Measurements from ENCODE around the gene DNAJB8. TPM values are rescaled to one million over a fixed set of nuclear protein-coding genes. Genes with fewer than 3 reads are reported as not detected.

Gene DNAJB8
- total and polyA plus RNA-seq, 4 experiments from 2014 or later: not detected

- H3K4me3 ChIP-seq (ENCODE audit: low read length in 2 of 2): no peak overlapping the region
- Mint-ChIP-seq H3K9me3 (no peaks in the 10 kb centered on the region), H3K4me1 (peaks cover 7 to 12% (median 11%) of the 10 kb centered on the region in 4 donors), H3K27ac (no peak overlapping the region), H3K27me3 (peaks cover 31 to 43% of the 10 kb centered on the region in 2 donors), H3K4me3 (no peak overlapping the region), H3K36me3 (peaks cover 0 to 6% of the 10 kb centered on the region in 2 donors)
- H3K4me1 ChIP-seq (ENCODE audit: insufficient read depth, low read length): no peaks in the 10 kb centered on the region
- H3K27ac ChIP-seq (ENCODE audit: low read depth, low read length): no peak overlapping the region
- H3K27me3 ChIP-seq (ENCODE audit: insufficient read depth, low read length): peaks cover 4% of the 10 kb centered on the region
- H3K9me3 ChIP-seq (ENCODE audit: control insufficient read depth in 1 of 2, low read length in 2 of 2): no peaks in the 10 kb centered on the region
- intact Hi-C loops (cut with micrococcal nuclease): no loop called here
- DNase-seq: no peak
- CTCF ChIA-PET (ENCODE audit: partially characterized antibody): interaction anchor here (1.0 kb wide), 1 partner anchor 174 kb away, joined by 3 read pairs; no protein-coding TSS in a partner anchor
- no peaks in the 10 kb centered on the region for H3K36me3 ChIP-seq (ENCODE audit: insufficient read depth, low read length)
- POLR2A ChIA-PET (ENCODE audit: partially characterized antibody): no interaction called here
Observed at GRCh38 chr3:128435058-128435457, 31.6 kb downstream of the DNAJB8 start.

- no peak overlapping the region for H3K27ac Mint-ChIP-seq
- H3K36me3 ChIP-seq (ENCODE audit: insufficient read depth, low read length): no peaks in the 10 kb centered on the region
- peaks cover 0 to 6% of the 10 kb centered on the region in 2 donors for H3K36me3 Mint-ChIP-seq
- H3K27me3 ChIP-seq (ENCODE audit: insufficient read depth, low read length): peaks cover 4% of the 10 kb centered on the region
- H3K4me1 Mint-ChIP-seq: peaks cover 7 to 12% (median 11%) of the 10 kb centered on the region in 4 donors
- no peak overlapping the region for H3K4me3 ChIP-seq (ENCODE audit: low read length in 2 of 2)
- no peak overlapping the region for H3K27ac ChIP-seq (ENCODE audit: low read depth, low read length)
- intact Hi-C loops (cut with micrococcal nuclease): no loop called here
- H3K9me3 ChIP-seq (ENCODE audit: control insufficient read depth in 1 of 2, low read length in 2 of 2): no peaks in the 10 kb centered on the region
- no peak overlapping the region for H3K4me3 Mint-ChIP-seq
- ChIA-PET POLR2A (ENCODE audit: partially characterized antibody) (no interaction called here), CTCF (ENCODE audit: partially characterized antibody) (interaction anchor here (1.0 kb wide), 1 partner anchor 174 kb away, joined by 3 read pairs; no protein-coding TSS in a partner anchor)
- H3K4me1 ChIP-seq (ENCODE audit: insufficient read depth, low read length): no peaks in the 10 kb centered on the region
- H3K9me3 Mint-ChIP-seq: no peaks in the 10 kb centered on the region
- DNase-seq: no peak
- peaks cover 30 to 42% of the 10 kb centered on the region in 2 donors for H3K27me3 Mint-ChIP-seq
Observed at GRCh38 chr3:128434524-128434923, 32.2 kb downstream of the DNAJB8 start.

GRCh38 chr3:128433837-128434165 lies 32.9 kb downstream of the DNAJB8 start:
- Mint-ChIP-seq H3K4me1 (peaks cover 7 to 12% (median 11%) of the 10 kb centered on the region in 4 donors), H3K27me3 (peaks cover 30 to 42% of the 10 kb centered on the region in 2 donors), H3K9me3 (no peaks in the 10 kb centered on the region), H3K4me3 (peak overlapping the region in 1 of 8 donors; percentile 39), H3K36me3 (peaks cover 0 to 6% of the 10 kb centered on the region in 2 donors), H3K27ac (no peak overlapping the region)
- H3K4me1 ChIP-seq (ENCODE audit: insufficient read depth, low read length): no peaks in the 10 kb centered on the region
- no peak overlapping the region for H3K4me3 ChIP-seq (ENCODE audit: low read length in 2 of 2)
- ChIA-PET POLR2A (ENCODE audit: partially characterized antibody) (no interaction called here), CTCF (ENCODE audit: partially characterized antibody) (no interaction called here)
- peaks cover 4% of the 10 kb centered on the region for H3K27me3 ChIP-seq (ENCODE audit: insufficient read depth, low read length)
- DNase-seq: no peak
- intact Hi-C loops (cut with micrococcal nuclease): no loop called here
- H3K9me3 ChIP-seq (ENCODE audit: control insufficient read depth in 1 of 2, low read length in 2 of 2): no peaks in the 10 kb centered on the region
- no peaks in the 10 kb centered on the region for H3K36me3 ChIP-seq (ENCODE audit: insufficient read depth, low read length)
- no peak overlapping the region for H3K27ac ChIP-seq (ENCODE audit: low read depth, low read length)

- CTCF ChIA-PET (ENCODE audit: partially characterized antibody): no interaction called here
- no peak overlapping the region for H3K4me3 ChIP-seq (ENCODE audit: low read length in 2 of 2)
- POLR2A ChIA-PET (ENCODE audit: partially characterized antibody): no interaction called here
- H3K9me3 ChIP-seq (ENCODE audit: control insufficient read depth in 1 of 2, low read length in 2 of 2): no peaks in the 10 kb centered on the region
- no peaks in the 10 kb centered on the region for H3K36me3 ChIP-seq (ENCODE audit: insufficient read depth, low read length)
- H3K27ac ChIP-seq (ENCODE audit: low read depth, low read length): no peak overlapping the region
- DNase-seq: no peak
- intact Hi-C loops (cut with micrococcal nuclease): no loop called here
- H3K36me3 Mint-ChIP-seq: peaks cover 0 to 6% of the 10 kb centered on the region in 2 donors
- peaks cover 4% of the 10 kb centered on the region for H3K27me3 ChIP-seq (ENCODE audit: insufficient read depth, low read length)
- H3K27ac Mint-ChIP-seq: no peak overlapping the region
- H3K27me3 Mint-ChIP-seq: peaks cover 31 to 43% of the 10 kb centered on the region in 2 donors
- peaks cover 7 to 12% (median 11%) of the 10 kb centered on the region in 4 donors for H3K4me1 Mint-ChIP-seq
- H3K9me3 Mint-ChIP-seq: no peaks in the 10 kb centered on the region
- no peaks in the 10 kb centered on the region for H3K4me1 ChIP-seq (ENCODE audit: insufficient read depth, low read length)
- H3K4me3 Mint-ChIP-seq: peak overlapping the region in 2 of 8 donors; percentile 26 to 39
Observed at GRCh38 chr3:128432971-128433836, 33.5 kb downstream of the DNAJB8 start.

GRCh38 chr3:128432301-128432970 lies 34.3 kb downstream of the DNAJB8 start:
- Histone ChIP-seq H3K27me3 (ENCODE audit: insufficient read depth, low read length) (peaks cover 4% of the 10 kb centered on the region), H3K4me1 (ENCODE audit: insufficient read depth, low read length) (no peaks in the 10 kb centered on the region), H3K36me3 (ENCODE audit: insufficient read depth, low read length) (no peaks in the 10 kb centered on the region), H3K9me3 (ENCODE audit: control insufficient read depth in 1 of 2, low read length in 2 of 2) (no peaks in the 10 kb centered on the region), H3K27ac (ENCODE audit: low read depth, low read length) (no peak overlapping the region), H3K4me3 (ENCODE audit: low read length in 2 of 2) (no peak overlapping the region)
- no peaks in the 10 kb centered on the region for H3K9me3 Mint-ChIP-seq
- peaks cover 0 to 6% of the 10 kb centered on the region in 2 donors for H3K36me3 Mint-ChIP-seq
- intact Hi-C loops (cut with micrococcal nuclease): no loop called here
- POLR2A ChIA-PET (ENCODE audit: partially characterized antibody): no interaction called here
- no peak for DNase-seq
- CTCF ChIA-PET (ENCODE audit: partially characterized antibody): no interaction called here
- peaks cover 7 to 12% (median 11%) of the 10 kb centered on the region in 4 donors for H3K4me1 Mint-ChIP-seq
- H3K27ac Mint-ChIP-seq: no peak overlapping the region
- peak overlapping the region in 3 of 8 donors; percentile 55 to 71 (median 61) for H3K4me3 Mint-ChIP-seq
- H3K27me3 Mint-ChIP-seq: peaks cover 33 to 42% of the 10 kb centered on the region in 2 donors

- H3K9me3 Mint-ChIP-seq: no peaks in the 10 kb centered on the region
- peaks cover 0 to 6% of the 10 kb centered on the region in 2 donors for H3K36me3 Mint-ChIP-seq
- no peak overlapping the region for H3K4me3 ChIP-seq (ENCODE audit: low read length in 2 of 2)
- intact Hi-C loops (cut with micrococcal nuclease): no loop called here
- H3K4me1 Mint-ChIP-seq: peaks cover 7 to 18% (median 11%) of the 10 kb centered on the region in 4 donors
- CTCF ChIA-PET (ENCODE audit: partially characterized antibody): no interaction called here
- no peak overlapping the region for H3K27ac Mint-ChIP-seq
- POLR2A ChIA-PET (ENCODE audit: partially characterized antibody): no interaction called here
- DNase-seq: no peak
- no peak overlapping the region for H3K27ac ChIP-seq (ENCODE audit: low read depth, low read length)
- no peaks in the 10 kb centered on the region for H3K36me3 ChIP-seq (ENCODE audit: insufficient read depth, low read length)
- peaks cover 4% of the 10 kb centered on the region for H3K27me3 ChIP-seq (ENCODE audit: insufficient read depth, low read length)
- no peaks in the 10 kb centered on the region for H3K4me1 ChIP-seq (ENCODE audit: insufficient read depth, low read length)
- no peaks in the 10 kb centered on the region for H3K9me3 ChIP-seq (ENCODE audit: control insufficient read depth in 1 of 2, low read length in 2 of 2)
- H3K27me3 Mint-ChIP-seq: peaks cover 33 to 43% of the 10 kb centered on the region in 2 donors
- H3K4me3 Mint-ChIP-seq: peak overlapping the region in 5 of 8 donors; percentile 0 to 71 (median 27)
Observed at GRCh38 chr3:128431803-128432300, 34.8 kb downstream of the DNAJB8 start.

DNA sequence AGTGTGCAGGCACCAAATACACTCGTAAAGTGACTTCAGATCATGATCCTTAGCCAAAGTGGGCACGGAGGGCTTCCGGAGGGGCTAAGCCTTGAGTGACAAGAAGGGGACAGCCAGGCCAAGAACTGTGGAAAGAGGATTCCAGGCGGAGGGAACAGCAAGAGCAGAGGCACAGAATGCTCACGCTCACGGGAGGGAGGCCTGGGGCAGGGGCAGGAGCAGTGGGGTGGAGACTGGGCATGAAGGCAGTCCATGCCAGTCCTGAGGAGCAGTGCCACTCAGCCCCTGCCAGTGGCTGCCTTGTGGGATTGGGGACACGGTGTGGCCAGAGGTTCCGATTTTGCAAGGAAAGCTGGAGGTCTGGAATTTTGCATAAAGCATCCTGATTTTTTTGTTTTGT lies 36.0 kb downstream of the DNAJB8 start:
- Mint-ChIP-seq H3K4me1 (peaks cover 7 to 18% (median 11%) of the 10 kb centered on the region in 4 donors), H3K27ac (peak overlapping the region in 1 of 7 donors; percentile 61), H3K4me3 (peak overlapping the region in 1 of 8 donors; percentile 13), H3K36me3 (peaks cover 0 to 6% of the 10 kb centered on the region in 2 donors), H3K9me3 (no peaks in the 10 kb centered on the region), H3K27me3 (peaks cover 33 to 35% of the 10 kb centered on the region in 2 donors)
- no peaks in the 10 kb centered on the region for H3K9me3 ChIP-seq (ENCODE audit: control insufficient read depth in 1 of 2, low read length in 2 of 2)
- ChIA-PET CTCF (ENCODE audit: partially characterized antibody) (interaction anchor here (1.7 kb wide), 1 partner anchor 178 kb away, joined by 5 read pairs; no protein-coding TSS in a partner anchor), POLR2A (ENCODE audit: partially characterized antibody) (interaction anchor here (0.6 kb wide), 1 partner anchor 178 kb away, joined by 3 read pairs; no protein-coding TSS in a partner anchor)
- peaks cover 3% of the 10 kb centered on the region for H3K4me1 ChIP-seq (ENCODE audit: insufficient read depth, low read length)
- intact Hi-C loops (cut with micrococcal nuclease): no loop called here
- H3K36me3 ChIP-seq (ENCODE audit: insufficient read depth, low read length): no peaks in the 10 kb centered on the region
- H3K27me3 ChIP-seq (ENCODE audit: insufficient read depth, low read length): peaks cover 4% of the 10 kb centered on the region
- H3K27ac ChIP-seq (ENCODE audit: low read depth, low read length): no peak overlapping the region
- DNase-seq: no peak
- no peak overlapping the region for H3K4me3 ChIP-seq (ENCODE audit: low read length in 2 of 2)
